Measurements from ENCODE around the gene TYW3. TPM values are rescaled to one million over a fixed set of nuclear protein-coding genes. Genes with fewer than 3 reads are reported as not detected.

The TYW3 gene
- total RNA-seq, 1 experiment from 2014 or later: 33.9 TPM

DNA sequence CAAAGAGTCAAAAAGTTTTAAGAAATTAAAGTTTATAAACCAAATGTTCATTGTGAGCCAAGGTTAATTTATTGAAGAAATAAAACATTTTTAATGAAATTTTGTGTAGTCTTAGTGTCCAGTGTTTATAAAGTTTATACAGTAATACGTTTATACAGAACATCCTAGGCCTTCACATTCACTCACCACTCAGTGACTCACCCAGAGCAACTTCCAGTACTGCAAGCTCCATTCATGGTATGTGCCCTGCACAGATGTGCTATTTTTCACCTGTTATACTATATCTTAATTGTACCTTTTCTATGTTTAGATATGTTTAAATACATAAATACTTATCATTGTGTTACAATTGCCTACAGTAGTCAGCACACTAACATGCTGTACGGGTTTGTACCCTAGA lies 33.6 kb downstream of the TYW3 start:
- TF ChIP-seq, protein P1, sequence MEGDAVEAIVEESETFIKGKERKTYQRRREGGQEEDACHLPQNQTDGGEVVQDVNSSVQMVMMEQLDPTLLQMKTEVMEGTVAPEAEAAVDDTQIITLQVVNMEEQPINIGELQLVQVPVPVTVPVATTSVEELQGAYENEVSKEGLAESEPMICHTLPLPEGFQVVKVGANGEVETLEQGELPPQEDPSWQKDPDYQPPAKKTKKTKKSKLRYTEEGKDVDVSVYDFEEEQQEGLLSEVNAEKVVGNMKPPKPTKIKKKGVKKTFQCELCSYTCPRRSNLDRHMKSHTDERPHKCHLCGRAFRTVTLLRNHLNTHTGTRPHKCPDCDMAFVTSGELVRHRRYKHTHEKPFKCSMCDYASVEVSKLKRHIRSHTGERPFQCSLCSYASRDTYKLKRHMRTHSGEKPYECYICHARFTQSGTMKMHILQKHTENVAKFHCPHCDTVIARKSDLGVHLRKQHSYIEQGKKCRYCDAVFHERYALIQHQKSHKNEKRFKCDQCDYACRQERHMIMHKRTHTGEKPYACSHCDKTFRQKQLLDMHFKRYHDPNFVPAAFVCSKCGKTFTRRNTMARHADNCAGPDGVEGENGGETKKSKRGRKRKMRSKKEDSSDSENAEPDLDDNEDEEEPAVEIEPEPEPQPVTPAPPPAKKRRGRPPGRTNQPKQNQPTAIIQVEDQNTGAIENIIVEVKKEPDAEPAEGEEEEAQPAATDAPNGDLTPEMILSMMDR (conservative IDR thresholded peaks at IDR 0.05; ENCODE audit: low read depth, low read length): no peak
- TF ChIP-seq EZH2 (IDR thresholded peaks at IDR 0.05; ENCODE audit: borderline replicate concordance, low read depth, low read length, poor library complexity, severe bottlenecking): no peak

DNA sequence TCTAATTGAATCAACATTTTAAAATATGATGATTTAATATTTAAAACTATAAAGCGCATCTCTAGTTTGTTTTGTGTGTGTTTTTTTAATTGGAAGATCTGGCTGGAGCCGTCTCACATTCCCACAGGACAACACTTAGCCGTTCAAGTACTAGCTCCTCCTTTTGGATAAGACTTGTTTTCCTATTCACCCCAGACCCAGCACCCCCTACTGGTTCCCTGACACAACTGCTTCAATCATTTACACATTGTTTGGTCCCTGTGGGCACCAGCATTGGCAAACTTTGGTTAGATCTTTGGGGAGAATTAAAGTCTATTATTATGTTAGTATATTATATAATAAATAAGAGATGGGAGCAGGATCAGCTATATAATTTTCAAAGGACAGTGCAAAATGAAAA lies 34.5 kb downstream of the TYW3 start:
- H3K4me1 ChIP-seq (ENCODE audit: insufficient read depth, low read length, poor library complexity, severe bottlenecking): no peaks in the 10 kb centered on the region
- no peak overlapping the region for H3K27ac ChIP-seq (ENCODE audit: low read depth, low read length, poor library complexity, severe bottlenecking)
- CTCF ChIA-PET: no interaction called here
- BruUV-seq (replicated peaks): no TSS peak
- no peaks in the 10 kb centered on the region for H3K36me3 ChIP-seq (ENCODE audit: insufficient read depth, low read length, poor library complexity, severe bottlenecking)
- DNase-seq (ENCODE audit: low spot score): peak; percentile 50
- intact Hi-C loops (cut with micrococcal nuclease; ENCODE audit: unreplicated experiment): no loop called here
- POLR2A ChIA-PET (ENCODE audit: low non-redundant PET): no interaction called here
- H3K27me3 ChIP-seq (replicated peaks; ENCODE audit: insufficient read depth, low read depth, low read length, poor library complexity): peaks cover under 1% of the 10 kb centered on the region
- TF ChIP-seq EZH2 (IDR thresholded peaks at IDR 0.05; ENCODE audit: borderline replicate concordance, low read depth, low read length, poor library complexity, severe bottlenecking): no peak
- TF ChIP-seq, protein P1 (conservative IDR thresholded peaks at IDR 0.05; ENCODE audit: low read depth, low read length): peak; percentile 57
- no peaks in the 10 kb centered on the region for H3K9me3 ChIP-seq (ENCODE audit: low read depth, low read length, poor library complexity, severe bottlenecking)
- no peak overlapping the region for H3K4me3 ChIP-seq (ENCODE audit: low read depth, low read length, poor library complexity, severe bottlenecking)

More for the DNA sequence above, 33.6 kb downstream of the TYW3 start:
- ChIA-PET POLR2A (ENCODE audit: low non-redundant PET) (no interaction called here), CTCF (no interaction called here)
- no peaks in the 10 kb centered on the region for H3K4me1 ChIP-seq (ENCODE audit: insufficient read depth, low read length, poor library complexity, severe bottlenecking)
- H3K27ac ChIP-seq (ENCODE audit: low read depth, low read length, poor library complexity, severe bottlenecking): no peak overlapping the region
- H3K27me3 ChIP-seq (replicated peaks; ENCODE audit: insufficient read depth, low read depth, low read length, poor library complexity): no peaks in the 10 kb centered on the region
- no TSS peak for BruUV-seq (replicated peaks)
- H3K4me3 ChIP-seq (ENCODE audit: low read depth, low read length, poor library complexity, severe bottlenecking): no peak overlapping the region
- H3K9me3 ChIP-seq (ENCODE audit: low read depth, low read length, poor library complexity, severe bottlenecking): no peaks in the 10 kb centered on the region
- no peak for DNase-seq (ENCODE audit: low spot score)
- intact Hi-C loops (cut with micrococcal nuclease; ENCODE audit: unreplicated experiment): no loop called here
- H3K36me3 ChIP-seq (ENCODE audit: insufficient read depth, low read length, poor library complexity, severe bottlenecking): no peaks in the 10 kb centered on the region

DNA sequence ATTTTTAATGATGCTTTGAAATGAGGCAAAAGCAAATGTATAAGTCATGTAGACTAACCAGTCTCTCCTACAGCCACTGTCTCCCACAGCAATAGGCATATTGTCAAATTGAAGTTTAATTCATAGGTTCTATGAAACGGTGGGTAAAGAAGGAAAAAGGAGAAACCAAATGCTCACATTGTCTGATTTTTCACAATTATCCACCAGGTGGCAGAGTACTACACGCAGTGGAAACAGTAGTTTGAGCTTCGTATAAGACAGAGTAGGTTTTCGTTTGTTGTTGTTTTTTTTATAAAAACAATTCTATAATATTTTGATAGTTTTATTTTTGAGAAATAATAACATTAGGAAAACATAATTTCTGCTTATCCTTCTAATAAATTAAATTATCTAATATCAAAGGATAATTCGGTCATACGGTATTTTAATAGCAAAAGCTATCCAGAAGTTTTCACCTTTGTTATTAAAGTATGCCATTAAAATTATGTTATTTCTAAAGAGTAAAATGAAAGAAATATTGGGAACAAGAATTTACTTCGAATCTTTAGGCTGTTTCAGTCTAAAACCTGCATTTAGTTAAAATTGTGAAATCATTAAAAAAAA lies 39.1 kb downstream of the TYW3 start:
- DNase-seq (ENCODE audit: low spot score): peak; percentile 72
- no peaks in the 10 kb centered on the region for H3K36me3 ChIP-seq (ENCODE audit: insufficient read depth, low read length, poor library complexity, severe bottlenecking)
- ChIA-PET CTCF (interaction anchor here (0.6 to 1.0 kb wide), 3 partner anchors 38 to 431 kb away, joined by 3 to 4 read pairs (median 3); no protein-coding TSS in a partner anchor), POLR2A (ENCODE audit: low non-redundant PET) (interaction anchor here (0.6 kb wide), 1 partner anchor 56 kb away, joined by 3 read pairs; no protein-coding TSS in a partner anchor)
- intact Hi-C loops (cut with micrococcal nuclease; ENCODE audit: unreplicated experiment): loop anchor here (1.0 to 5.0 kb wide), 2 partner anchors 360 to 431 kb away; partner anchors contain the start of gene LHX8
- TF ChIP-seq, protein P1 (conservative IDR thresholded peaks at IDR 0.05; ENCODE audit: low read depth, low read length): peak; percentile 76
- TF ChIP-seq EZH2 (IDR thresholded peaks at IDR 0.05; ENCODE audit: borderline replicate concordance, low read depth, low read length, poor library complexity, severe bottlenecking): no peak
- H3K27ac ChIP-seq (ENCODE audit: low read depth, low read length, poor library complexity, severe bottlenecking): no peak overlapping the region
- H3K27me3 ChIP-seq (replicated peaks; ENCODE audit: insufficient read depth, low read depth, low read length, poor library complexity): peaks cover 42% of the 10 kb centered on the region
- no peaks in the 10 kb centered on the region for H3K9me3 ChIP-seq (ENCODE audit: low read depth, low read length, poor library complexity, severe bottlenecking)
- H3K4me3 ChIP-seq (ENCODE audit: low read depth, low read length, poor library complexity, severe bottlenecking): no peak overlapping the region
- H3K4me1 ChIP-seq (ENCODE audit: insufficient read depth, low read length, poor library complexity, severe bottlenecking): no peaks in the 10 kb centered on the region
- no TSS peak for BruUV-seq (replicated peaks)
